K562 (cell line): ENCODE measurements around the gene ZNF451. TPM values are rescaled to one million over a fixed set of nuclear protein-coding genes. Genes with fewer than 3 reads are reported as not detected.
"Not testable (repeated sequence)": the region's sequence is repeated elsewhere in the genome, so short reads cannot be mapped to it uniquely, and the experiment has no call there.

Experiments
- ATAC-seq: fragments of 200-7000 bp; cut with Tn5 transposase; 3 replicates; pipeline ENCODE4 v1.9.1; 2020; ENCODE audit warnings: moderate library complexity
- BruUV-seq: library from RNA; stranded (reverse); fragments of 400-500 nt; replicated peaks from 2 replicates; lab custom pipeline; 2021; lab: Mats Ljungman, UMichigan
- CTCF ChIA-PET: fragments of 300-600 bp; formaldehyde crosslinking; extraction: SDS; loops from one replicate; lab custom pipeline; 2021; ENCODE audit warnings: low intra/inter-chr PET ratio; lab: Yijun Ruan, JAX
- POLR2A ChIA-PET: fragments of 300-600, 350-650 bp; sonication (Branson Sonifier 250); formaldehyde crosslinking; extraction: SDS; loops from one replicate; lab custom pipeline; 2021; ENCODE audit warnings: antibody characterized with exemption, inconsistent platforms; lab: Yijun Ruan, JAX
- DNase-seq, 4 experiments: peaks; one replicate each; pipeline versions ENCODE4 v3.0.0 to v3.0.0-alpha.2; 2011 to 2018; ENCODE audit warnings: low spot score in 3 of 4, mixed read lengths in 3 of 4; ENCODE audit errors: extremely low read depth in 1 of 4
- FAIRE-seq: peaks from 2 replicates; lab custom pipeline; 2011; peaks lifted over from hg19 to GRCh38; lab: Jason Lieb, UNC
- H2AFZ ChIP-seq: 2 replicates; pipeline ENCODE4 v1.6.0; 2011; ENCODE audit warnings: low read depth, low read length, control low read depth, inconsistent platforms
- H3K27ac ChIP-seq: fragments of 200-600 bp; 3 replicates; pipeline ENCODE4 v1.8.0; 2011; ENCODE audit warnings: low read depth, mild to moderate bottlenecking, control low read depth, inconsistent platforms, low read length, moderate library complexity, mixed read lengths; ENCODE audit errors: extremely low read depth
- H3K27me3 ChIP-seq, 2 experiments: fragments of 300-600 bp in 1 of 2; 2 replicates in 1 of 2; 3 replicates in 1 of 2; pipeline versions ENCODE4 v1.6.0 to v1.8.0; 2011; ENCODE audit warnings: inconsistent platforms in 2 of 2, low read length in 2 of 2, mild to moderate bottlenecking in 1 of 2, mixed read lengths in 1 of 2, moderate library complexity in 1 of 2; ENCODE audit not compliant: control insufficient read depth in 2 of 2, insufficient read depth in 2 of 2
- H3K36me3 ChIP-seq: fragments of 300-600 bp; 3 replicates; pipeline ENCODE4 v1.8.0; 2011; ENCODE audit warnings: mild to moderate bottlenecking, low read length, inconsistent platforms; ENCODE audit not compliant: control insufficient read depth, insufficient read depth
- H3K4me1 ChIP-seq, 2 experiments: fragments of 200-600 bp in 1 of 2; replicated peaks in 1 of 2; 2 replicates in 1 of 2; 3 replicates in 1 of 2; pipeline versions ENCODE4 v1.5.1 to v1.8.0; 2011; ENCODE audit warnings: inconsistent platforms in 2 of 2, low read length in 2 of 2, mild to moderate bottlenecking in 1 of 2, mixed read lengths in 1 of 2, moderate library complexity in 1 of 2; ENCODE audit not compliant: control insufficient read depth in 2 of 2, insufficient read depth in 2 of 2
- H3K4me2 ChIP-seq: 2 replicates; pipeline ENCODE4 v1.6.1; 2011; ENCODE audit warnings: low read length, control low read depth, inconsistent platforms, mixed read lengths; ENCODE audit not compliant: insufficient read depth
- H3K4me3 ChIP-seq: fragments of 200-600 bp; sonication (generic), shearing (Covaris generic); 2 replicates; pipeline ENCODE4 v1.5.1; 2016; ENCODE audit warnings: control low read depth, inconsistent platforms
- H3K79me2 ChIP-seq: fragments of 200-600 bp; 3 replicates; pipeline ENCODE4 v1.8.0; 2011; ENCODE audit warnings: low read length, inconsistent platforms; ENCODE audit not compliant: control insufficient read depth, insufficient read depth
- H3K9ac ChIP-seq, 2 experiments: 2 replicates each; pipeline versions ENCODE4 v1.6.0 to v1.6.1; 2011; ENCODE audit warnings: low read depth in 2 of 2, low read length in 2 of 2, control low read depth in 1 of 2, inconsistent platforms in 1 of 2, mild to moderate bottlenecking in 1 of 2, mixed read lengths in 1 of 2; ENCODE audit not compliant: insufficient read depth in 1 of 2
- H3K9me1 ChIP-seq: one replicate; pipeline ENCODE4 v1.6.0; 2011; ENCODE audit warnings: inconsistent platforms, mild to moderate bottlenecking, low read length, moderate library complexity; ENCODE audit not compliant: control insufficient read depth, insufficient read depth
- H3K9me3 ChIP-seq: replicated peaks from 2 replicates; pipeline ENCODE4 v1.5.1; 2011; ENCODE audit warnings: low read depth, low read length, inconsistent platforms; ENCODE audit not compliant: control insufficient read depth, insufficient read depth
- H4K20me1 ChIP-seq: replicated peaks from 2 replicates; pipeline ENCODE4 v1.6.1; 2011; ENCODE audit warnings: low read length, inconsistent platforms, mixed read lengths; ENCODE audit not compliant: control insufficient read depth, insufficient read depth
- JUN ChIP-seq, 2 experiments: sonication (generic) in 1 of 2; formaldehyde crosslinking in 1 of 2; IDR thresholded peaks; 2 replicates each; pipeline versions ENCODE4 v1.6.1 to v1.8.0; 2012 to 2022; ENCODE audit warnings: borderline replicate concordance in 2 of 2, mild to moderate bottlenecking in 2 of 2, improper control_type of control experiment in 1 of 2, low read depth in 1 of 2, low read length in 1 of 2, missing genetic modification reagents in 1 of 2
- MYC ChIP-seq, 2 experiments: fragments of 250-450 bp in 1 of 2; sonication (Bioruptor Pico) in 1 of 2; IDR thresholded peaks; 2 replicates each; pipeline versions ENCODE4 v1.5.1 to v1.6.1; 2012 to 2021; ENCODE audit warnings: low read depth in 2 of 2, borderline replicate concordance in 1 of 2, improper control_type of control experiment in 1 of 2, low read length in 1 of 2, mild to moderate bottlenecking in 1 of 2, moderate library complexity in 1 of 2
- RCOR1 ChIP-seq, 2 experiments: IDR thresholded peaks; 2 replicates each; pipeline ENCODE4 v1.6.1; 2012; ENCODE audit warnings: low read depth in 2 of 2, low read length in 2 of 2, borderline replicate concordance in 1 of 2, improper control_type of control experiment in 1 of 2
- RHOXF2B ChIP-seq: fragments of 250-450 bp; sonication (Bioruptor Pico); conservative IDR thresholded peaks from 2 replicates; pipeline ENCODE4 v1.5.1; 2021
- WGBS: fragments of 100-300 bp; shearing (Covaris generic); methylation state at CpG from one replicate; pipeline ENCODE4 v1.1.6; 2016; ENCODE audit warnings: low coverage, mixed read lengths; ENCODE audit not compliant: insufficient coverage; ENCODE audit errors: missing lambda C conversion rate; 5-methylcytosine and 5-hydroxymethylcytosine counted together
- in situ Hi-C: fragments of 300-500 bp; cut with MboI; formaldehyde crosslinking; loops from 4 replicates; pipeline ENCODE4 v1.15.0; 2018; ENCODE audit warnings: inconsistent platforms, mixed read lengths
- intact Hi-C: fragments of 100-400 bp; cut with micrococcal nuclease; formaldehyde crosslinking; loops from 2 replicates; pipeline ENCODE4 v1.14.2; 2022
- polyA plus RNA-seq, 8 experiments: library from polyadenylated mRNA; depleted of rRNA in 4 of 8; stranded (reverse) in 5 of 8; unstranded in 3 of 8; fragments of >200 nt; fragmentation: Nextera tagmentation in 2 of 8; fragmentation: Illumina TruSeq in 1 of 8; extraction: Ambion mirVana in 2 of 8; extraction: Trizol in 1 of 8; gene quantifications; 2 replicates each; pipeline versions ENCODE4 v1.2.1 to v1.2.3, GENCODE V29; 2011 to 2014; ENCODE audit warnings: inconsistent platforms in 1 of 8, missing spikeins in 1 of 8
- total RNA-seq, 7 experiments: library from RNA; depleted of rRNA in 6 of 7; stranded (reverse); fragments of >200 nt in 6 of 7; fragmentation: Illumina TruSeq in 2 of 7; extraction: Trizol in 2 of 7; gene quantifications; 2 replicates each; pipeline versions ENCODE4 v1.2.1 to v1.2.3, GENCODE V29; 2011 to 2021; ENCODE audit warnings: low replicate concordance in 1 of 7

ZNF451 gene
- total and polyA plus RNA-seq, 9 of the 15 experiments (the other 6 are each of a cell fraction or from before 2014, with no cell fraction given): 16.1 to 74.3 (median 38.3) TPM

DNA sequence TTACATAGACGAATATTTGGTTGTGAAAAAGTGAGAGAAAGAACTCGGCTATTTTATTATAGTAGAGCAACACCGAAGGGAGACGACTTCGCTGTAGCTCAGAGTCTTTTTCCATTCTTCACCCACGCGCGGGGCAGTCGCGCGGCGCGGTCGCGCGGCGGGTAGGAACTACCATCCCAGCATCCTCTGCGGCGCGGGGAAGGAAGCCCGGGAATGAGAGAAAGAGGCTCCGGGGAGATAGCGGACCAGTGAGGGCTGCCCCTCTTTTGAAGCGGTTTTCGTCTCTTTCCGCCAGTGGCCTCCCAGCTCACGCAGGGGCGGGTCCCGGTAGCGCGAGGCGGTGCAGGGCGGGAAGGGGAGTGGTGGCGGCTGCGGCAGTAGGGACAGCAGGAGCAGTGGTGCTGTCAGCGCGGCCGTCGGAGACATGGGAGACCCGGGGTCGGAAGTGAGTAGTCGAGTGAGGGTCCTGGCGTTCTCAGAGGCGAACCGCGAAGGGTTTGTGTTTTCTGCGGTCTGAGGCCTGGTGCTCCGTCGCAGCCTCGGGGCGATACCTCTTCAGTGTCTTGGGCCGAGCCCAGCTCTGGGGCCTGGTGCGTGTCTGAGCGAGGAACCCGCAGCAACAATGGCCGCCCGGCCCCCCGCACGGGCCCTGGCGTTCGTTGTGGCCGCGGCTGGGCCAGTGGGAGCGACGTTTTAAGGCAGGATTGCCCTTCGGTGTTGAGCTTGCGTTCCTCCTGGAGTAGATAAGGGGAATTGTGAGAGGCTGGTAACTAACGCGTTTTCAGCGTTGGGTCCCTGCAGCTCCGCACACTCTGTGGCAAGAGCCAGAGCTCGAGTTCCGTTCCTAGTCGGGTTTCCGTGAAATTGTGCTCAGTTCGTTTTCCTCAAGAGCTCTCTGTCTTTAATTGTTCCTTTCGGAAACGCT lies 43.4 kb upstream of the ZNF451 start, which contains the start of gene KIAA1586 (continued):
- TF ChIP-seq MYC (IDR thresholded peaks at IDR 0.05; ENCODE audit: low read depth, low read length): peak; percentile 83
- not testable (repeated sequence) for TF ChIP-seq MYC (CRISPR knock-in tag; IDR thresholded peaks at IDR 0.05; ENCODE audit: borderline replicate concordance, low read depth); JUN (CRISPR knock-in tag; IDR thresholded peaks at IDR 0.05; ENCODE audit: borderline replicate concordance)
- peak in 1 of 2 experiments; percentile 71; a peak in 2 of 4 replicates for TF ChIP-seq RCOR1 (IDR thresholded peaks at IDR 0.05; ENCODE audit: borderline replicate concordance in 1 of 2, low read depth in 2 of 2, low read length in 2 of 2)
- 0 out of 2 replicates have a peak, but pooled peaks have one; percentile 53 for TF ChIP-seq RHOXF2B
- TF ChIP-seq JUN (IDR thresholded peaks at IDR 0.05; ENCODE audit: borderline replicate concordance, low read depth, low read length): peak; percentile 53; the same call in 1 of the 2 replicates

DNA sequence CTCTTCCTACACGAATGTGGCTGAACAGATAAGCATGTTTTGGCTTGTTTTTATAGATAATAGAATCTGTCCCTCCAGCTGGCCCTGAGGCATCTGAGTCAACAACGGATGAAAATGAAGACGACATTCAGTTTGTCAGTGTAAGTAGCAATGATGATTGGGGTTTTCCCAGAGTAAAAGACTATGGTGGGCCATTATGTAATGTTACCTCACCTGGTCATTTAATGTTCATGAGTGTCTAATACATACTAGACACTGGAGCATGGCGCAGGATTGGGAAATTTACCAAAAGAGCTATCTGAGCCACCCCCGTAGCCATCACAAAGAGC lies 42.8 kb upstream of the ZNF451 start:
- BruUV-seq, H3K27me3 ChIP-seq, H3K9me3 ChIP-seq, POLR2A ChIA-PET, H3K27ac ChIP-seq, H4K20me1 ChIP-seq, FAIRE-seq, CTCF ChIA-PET, in situ Hi-C loops, H3K4me2 ChIP-seq, H3K4me3 ChIP-seq, DNase-seq, H3K9ac ChIP-seq, H3K9me1 ChIP-seq, H2AFZ ChIP-seq: not testable (repeated sequence)
- Histone ChIP-seq H3K79me2 (peaks cover 50% of the 10 kb centered on the region), H3K4me1 (peaks cover 6 to 10% of the 10 kb centered on the region in 2 experiments; a peak in 4 of 5 replicates), H3K36me3 (peaks cover 39% of the 10 kb centered on the region)
- intact Hi-C loops: loop anchor here (5.0 kb wide), 1 partner anchor 125 kb away; the partner anchor contains the start of gene BAG2
- no CpG with 5 or more reads among the region's 5 CpGs for WGBS
- ATAC-seq: peak; percentile 63
